Subcutaneous abdominal adipose tissue (tissue), 5 donors: ENCODE results near the gene ADAM29.

Experiments
- H3K27ac ChIP-seq: one replicate; pipeline ENCODE4 v1.7.0; 2013; ENCODE audit warnings: low read depth, mild to moderate bottlenecking, inconsistent platforms, low read length, moderate library complexity
- H3K27me3 ChIP-seq, 5 donors: one replicate each; pipeline ENCODE4 v1.7.0; 2013; ENCODE audit warnings: low read length in 5 of 5, inconsistent platforms in 1 of 5; ENCODE audit not compliant: control insufficient read depth in 5 of 5, insufficient read depth in 4 of 5
- H3K36me3 ChIP-seq, 5 donors: one replicate each; pipeline ENCODE4 v1.7.0; 2013; ENCODE audit warnings: low read length in 5 of 5; ENCODE audit not compliant: control insufficient read depth in 5 of 5, insufficient read depth in 5 of 5
- H3K4me1 ChIP-seq, 5 donors: one replicate each; pipeline ENCODE4 v1.7.0; 2013; ENCODE audit warnings: low read length in 5 of 5, mild to moderate bottlenecking in 3 of 5, moderate library complexity in 1 of 5; ENCODE audit not compliant: control insufficient read depth in 5 of 5, insufficient read depth in 5 of 5
- H3K4me3 ChIP-seq, 5 donors: one replicate each; pipeline ENCODE4 v1.7.0; 2013; ENCODE audit warnings: low read length in 5 of 5, low read depth in 1 of 5
- H3K9ac ChIP-seq, 5 donors: one replicate each; pipeline ENCODE4 v1.7.0; 2013; ENCODE audit warnings: low read length in 5 of 5, mild to moderate bottlenecking in 4 of 5, moderate library complexity in 3 of 5
- H3K9me3 ChIP-seq, 5 donors: one replicate each; pipeline ENCODE4 v1.7.0; 2013; ENCODE audit warnings: low read length in 5 of 5; ENCODE audit not compliant: control insufficient read depth in 5 of 5
- donor health status: healthy.
- donor health status: healthy.
- donor health status: healthy.
- donor health status: healthy.
- donor health status: healthy.

The ADAM29 gene

GRCh38 chr4:174910271-174910670 is 7.9 kb upstream of the ADAM29 start:
- H3K27ac ChIP-seq, result no peak overlapping the region
- no peak overlapping the region for H3K4me3 ChIP-seq
- no peaks in the 10 kb centered on the region for H3K36me3 ChIP-seq
- H3K27me3 ChIP-seq, result no peaks in the 10 kb centered on the region
- no peaks in the 10 kb centered on the region for H3K4me1 ChIP-seq
- H3K9ac ChIP-seq, result no peak overlapping the region
- peaks cover 0 to 6% (median 4%) of the 10 kb centered on the region in 5 donors for H3K9me3 ChIP-seq

GRCh38 chr4:174912919-174913543 is 5.1 kb upstream of the ADAM29 start:
- Histone ChIP-seq H3K36me3 (no peaks in the 10 kb centered on the region), H3K9me3 (peaks cover 0 to 6% (median 4%) of the 10 kb centered on the region in 5 donors), H3K27me3 (no peaks in the 10 kb centered on the region), H3K27ac (no peak overlapping the region), H3K4me3 (no peak overlapping the region), H3K4me1 (no peaks in the 10 kb centered on the region), H3K9ac (no peak overlapping the region)

GRCh38 chr4:174919886-174920423 is 1.8 kb downstream of the ADAM29 start:
- H3K36me3 ChIP-seq, result no peaks in the 10 kb centered on the region
- no peak overlapping the region for H3K9ac ChIP-seq
- no peaks in the 10 kb centered on the region for H3K9me3 ChIP-seq
- no peaks in the 10 kb centered on the region for H3K4me1 ChIP-seq
- no peaks in the 10 kb centered on the region for H3K27me3 ChIP-seq
- no peak overlapping the region for H3K4me3 ChIP-seq
- H3K27ac ChIP-seq, result no peak overlapping the region

- Histone ChIP-seq H3K9ac (no peak overlapping the region), H3K27ac (no peak overlapping the region)
Observed at GRCh38 chr4:174926958-174927357, 8.8 kb downstream of the ADAM29 start.

GRCh38 chr4:174928174-174928573 is 10.0 kb downstream of the ADAM29 start:
- no peaks in the 10 kb centered on the region for H3K36me3 ChIP-seq
- no peaks in the 10 kb centered on the region for H3K27me3 ChIP-seq
- H3K4me1 ChIP-seq, result no peaks in the 10 kb centered on the region
- H3K9me3 ChIP-seq, result no peaks in the 10 kb centered on the region
- no peak overlapping the region for H3K4me3 ChIP-seq
- no peak overlapping the region for H3K9ac ChIP-seq
- H3K27ac ChIP-seq, result no peak overlapping the region

More at GRCh38 chr4:174926958-174927357, 8.8 kb downstream of the ADAM29 start:
- H3K4me3 ChIP-seq, result no peak overlapping the region
- no peaks in the 10 kb centered on the region for H3K4me1 ChIP-seq
- H3K36me3 ChIP-seq, result no peaks in the 10 kb centered on the region
- no peaks in the 10 kb centered on the region for H3K9me3 ChIP-seq
- H3K27me3 ChIP-seq, result no peaks in the 10 kb centered on the region

GRCh38 chr4:174928575-174929253 is 10.6 kb downstream of the ADAM29 start:
- Histone ChIP-seq H3K9ac (no peak overlapping the region), H3K9me3 (no peaks in the 10 kb centered on the region), H3K36me3 (no peaks in the 10 kb centered on the region), H3K27ac (no peak overlapping the region), H3K4me3 (no peak overlapping the region), H3K27me3 (no peaks in the 10 kb centered on the region), H3K4me1 (no peaks in the 10 kb centered on the region)

GRCh38 chr4:174929346-174929745 is 11.2 kb downstream of the ADAM29 start:
- Histone ChIP-seq H3K9ac (no peak overlapping the region), H3K36me3 (no peaks in the 10 kb centered on the region), H3K27me3 (no peaks in the 10 kb centered on the region), H3K4me3 (no peak overlapping the region), H3K4me1 (no peaks in the 10 kb centered on the region), H3K9me3 (no peaks in the 10 kb centered on the region), H3K27ac (no peak overlapping the region)

GRCh38 chr4:174930895-174931294 is 12.7 kb downstream of the ADAM29 start:
- Histone ChIP-seq H3K27me3 (no peaks in the 10 kb centered on the region), H3K4me1 (no peaks in the 10 kb centered on the region), H3K36me3 (no peaks in the 10 kb centered on the region)

GRCh38 chr4:174933083-174933482 is 14.9 kb downstream of the ADAM29 start:
- H3K36me3 ChIP-seq, result no peaks in the 10 kb centered on the region
- no peaks in the 10 kb centered on the region for H3K4me1 ChIP-seq
- H3K27me3 ChIP-seq, result no peaks in the 10 kb centered on the region
- H3K4me3 ChIP-seq, result no peak overlapping the region
- no peaks in the 10 kb centered on the region for H3K9me3 ChIP-seq
- H3K27ac ChIP-seq, result no peak overlapping the region
- no peak overlapping the region for H3K9ac ChIP-seq

More at GRCh38 chr4:174930895-174931294, 12.7 kb downstream of the ADAM29 start:
- Histone ChIP-seq H3K9ac (no peak overlapping the region), H3K4me3 (no peak overlapping the region), H3K9me3 (no peaks in the 10 kb centered on the region), H3K27ac (no peak overlapping the region)

GRCh38 chr4:174934360-174934759 is 16.2 kb downstream of the ADAM29 start:
- no peaks in the 10 kb centered on the region for H3K27me3 ChIP-seq
- H3K9me3 ChIP-seq, result no peaks in the 10 kb centered on the region
- no peaks in the 10 kb centered on the region for H3K4me1 ChIP-seq
- no peak overlapping the region for H3K9ac ChIP-seq
- no peak overlapping the region for H3K4me3 ChIP-seq
- no peak overlapping the region for H3K27ac ChIP-seq
- no peaks in the 10 kb centered on the region for H3K36me3 ChIP-seq
